Esophagus (tissue), 2 donors: ENCODE results near the gene MRM3. TPM values are rescaled to one million over a fixed set of nuclear protein-coding genes. Genes with fewer than 3 reads are reported as not detected.
A peak's percentile ranks its signal among the peaks of the same experiment; 100 is the strongest.
"Not testable (repeated sequence)": the region's sequence is repeated elsewhere in the genome, so short reads cannot be mapped to it uniquely, and the experiment has no call there.

Source experiments
- H3K27ac ChIP-seq, 2 donors: one replicate each; pipeline ENCODE4 v1.5.1; 2013; ENCODE audit warnings: low read depth in 2 of 2, mild to moderate bottlenecking in 2 of 2, inconsistent platforms in 1 of 2, low read length in 1 of 2, moderate library complexity in 1 of 2
- H3K27me3 ChIP-seq, 2 donors: one replicate each; pipeline ENCODE4 v1.6.1; 2013; ENCODE audit warnings: low read length in 2 of 2, control low read depth in 1 of 2, mild to moderate bottlenecking in 1 of 2; ENCODE audit not compliant: insufficient read depth in 2 of 2, control insufficient read depth in 1 of 2
- H3K36me3 ChIP-seq, 2 donors: one replicate each; pipeline ENCODE4 v1.6.1; 2013; ENCODE audit warnings: low read length in 1 of 2; ENCODE audit not compliant: control insufficient read depth in 2 of 2, insufficient read depth in 2 of 2
- H3K4me1 ChIP-seq, 2 donors: one replicate each; pipeline ENCODE4 v1.6.1; 2013; ENCODE audit warnings: low read length in 1 of 2; ENCODE audit not compliant: control insufficient read depth in 2 of 2, insufficient read depth in 2 of 2
- H3K4me3 ChIP-seq, 2 donors: one replicate each; pipeline ENCODE4 v1.5.1; 2013; ENCODE audit warnings: low read length in 2 of 2, mild to moderate bottlenecking in 2 of 2, low read depth in 1 of 2, moderate library complexity in 1 of 2
- H3K9me3 ChIP-seq, 2 donors: one replicate each; pipeline ENCODE4 v1.6.1; 2013; ENCODE audit warnings: mild to moderate bottlenecking in 2 of 2, low read depth in 1 of 2, low read length in 1 of 2, moderate library complexity in 1 of 2; ENCODE audit not compliant: control insufficient read depth in 2 of 2, insufficient read depth in 1 of 2
- WGBS, 2 donors: extraction: QIAGEN DNeasy Blood & Tissue Kit; methylation state at CpG; one replicate each; pipeline ENCODE4 v1.1.7; 2013; 5-methylcytosine and 5-hydroxymethylcytosine counted together
- polyA plus RNA-seq, 2 donors: library from polyadenylated mRNA; stranded (reverse); fragments of 200-250 nt; gene quantifications; one replicate each; pipeline ENCODE4 v1.2.3, GENCODE V29; 2013
- donor health status: healthy with polysubstance abuse.
- donor health status: Bipolar disorder and iron deficiency.

Gene MRM3
- polyA plus RNA-seq, 2 donors = 7.6 to 14.6 TPM

GRCh38 chr17:745406-745805, 36.7 kb upstream of the MRM3 start:
- peaks cover 35 to 47% of the 10 kb centered on the region in 2 donors for H3K36me3 ChIP-seq
- peaks cover 0 to 2% of the 10 kb centered on the region in 2 donors for H3K4me1 ChIP-seq
- no peaks in the 10 kb centered on the region for H3K27me3 ChIP-seq
- 93% methylated on average over 11 of the region's 11 CpGs for WGBS, 2 donors
- H3K4me3 ChIP-seq = no peak overlapping the region
- H3K27ac ChIP-seq = no peak overlapping the region
- no peaks in the 10 kb centered on the region for H3K9me3 ChIP-seq

- Histone ChIP-seq H3K36me3 (peaks cover 33 to 45% of the 10 kb centered on the region in 2 donors), H3K27ac (no peak overlapping the region), H3K9me3 (no peaks in the 10 kb centered on the region), H3K4me3 (no peak overlapping the region), H3K27me3 (no peaks in the 10 kb centered on the region), H3K4me1 (peaks cover under 1 to 5% of the 10 kb centered on the region in 2 donors)
- 85 to 92% methylated on average over 9 of the region's 9 CpGs for WGBS, 2 donors
Observed at GRCh38 chr17:746181-746580, 36.0 kb upstream of the MRM3 start.

- H3K27ac ChIP-seq = no peak overlapping the region
- no peak overlapping the region for H3K4me3 ChIP-seq
- no peaks in the 10 kb centered on the region for H3K27me3 ChIP-seq
- H3K9me3 ChIP-seq = no peaks in the 10 kb centered on the region
- H3K36me3 ChIP-seq = peaks cover 26 to 37% of the 10 kb centered on the region in 2 donors
- 89 to 91% methylated on average over 38 of the region's 38 CpGs for WGBS, 2 donors
- H3K4me1 ChIP-seq = peaks cover 2 to 5% of the 10 kb centered on the region in 2 donors
Observed at GRCh38 chr17:746783-747629, 35.1 kb upstream of the MRM3 start.

- peaks cover 21 to 30% of the 10 kb centered on the region in 2 donors for H3K36me3 ChIP-seq
- H3K4me1 ChIP-seq, H3K27ac ChIP-seq, H3K27me3 ChIP-seq, H3K4me3 ChIP-seq, H3K9me3 ChIP-seq: not testable (repeated sequence)
- WGBS, 2 donors = 90 to 95% methylated on average over 4 of the region's 4 CpGs
Observed at GRCh38 chr17:748604-749003, 33.5 kb upstream of the MRM3 start.

- WGBS, 2 donors = 80 to 87% methylated on average over 7 of the region's 7 CpGs
- not testable (repeated sequence) for H3K27me3 ChIP-seq, H3K9me3 ChIP-seq, H3K4me1 ChIP-seq, H3K27ac ChIP-seq, H3K4me3 ChIP-seq
- H3K36me3 ChIP-seq = peaks cover 21 to 30% of the 10 kb centered on the region in 2 donors
Observed at GRCh38 chr17:749359-749758, 32.8 kb upstream of the MRM3 start.

- no peaks in the 10 kb centered on the region for H3K9me3 ChIP-seq
- no peak overlapping the region for H3K27ac ChIP-seq
- peaks cover 2 to 5% of the 10 kb centered on the region in 2 donors for H3K4me1 ChIP-seq
- H3K27me3 ChIP-seq = no peaks in the 10 kb centered on the region
- 63 to 74% methylated on average over 8 of the region's 8 CpGs for WGBS, 2 donors
- peak overlapping the region in 1 of 2 donors; percentile 70 for H3K4me3 ChIP-seq
- peaks cover 14 to 20% of the 10 kb centered on the region in 2 donors for H3K36me3 ChIP-seq
Observed at GRCh38 chr17:750431-751037, 31.6 kb upstream of the MRM3 start.

- WGBS, 2 donors = 1% methylated on average over 49 of the region's 49 CpGs
- H3K27ac ChIP-seq = peak overlapping the region; percentile 47 to 73
- peaks cover 2 to 5% of the 10 kb centered on the region in 2 donors for H3K4me1 ChIP-seq
- H3K4me3 ChIP-seq = peak overlapping the region; percentile 70 to 95
- peaks cover 10 to 13% of the 10 kb centered on the region in 2 donors for H3K36me3 ChIP-seq
- no peaks in the 10 kb centered on the region for H3K9me3 ChIP-seq
- H3K27me3 ChIP-seq = no peaks in the 10 kb centered on the region
Observed at GRCh38 chr17:751269-752001, 30.7 kb upstream of the MRM3 start.

GRCh38 chr17:752002-752619, 30.0 kb upstream of the MRM3 start, which contains the start of gene GEMIN4:
TSS of gene GEMIN4 (minus strand) at chr17:752264. CDS start at chr17:752142, 122 bp downstream.
- H3K9me3 ChIP-seq = no peaks in the 10 kb centered on the region
- peak within 1 kb of the TSS; percentile 70 to 95 for H3K4me3 ChIP-seq
- peaks cover 2 to 5% of the 10 kb centered on the region in 2 donors for H3K4me1 ChIP-seq
- peak within 1 kb of the TSS; percentile 73 to 74 for H3K27ac ChIP-seq
- H3K27me3 ChIP-seq = no peaks in the 10 kb centered on the region
- WGBS, 2 donors = 0% methylated on average over 53 to 87 of the region's 87 CpGs
- peaks cover 6% of the 10 kb centered on the region in 2 donors for H3K36me3 ChIP-seq

GRCh38 chr17:752620-753219, 29.4 kb upstream of the MRM3 start:
- WGBS, 2 donors = 19 to 27% methylated on average over 43 of the region's 43 CpGs

More at GRCh38 chr17:752620-753219, 29.4 kb upstream of the MRM3 start:
- peak overlapping the region; percentile 70 to 95 for H3K4me3 ChIP-seq
- peak overlapping the region; percentile 73 to 74 for H3K27ac ChIP-seq
- no peaks in the 10 kb centered on the region for H3K9me3 ChIP-seq
- H3K27me3 ChIP-seq = no peaks in the 10 kb centered on the region
- peaks cover 2 to 5% of the 10 kb centered on the region in 2 donors for H3K4me1 ChIP-seq
- H3K36me3 ChIP-seq = peaks cover 0 to under 1% of the 10 kb centered on the region in 2 donors
